GM18951 (cell line): ENCODE measurements around the gene STRA8.

Experiments used
- POLR2A ChIP-seq: IDR thresholded peaks from 4 replicates; pipeline ENCODE4 v1.6.1; 2011; ENCODE audit warnings: mild to moderate bottlenecking; ENCODE audit not compliant: insufficient read length, insufficient read depth; ENCODE audit errors: extremely low read depth
- in situ Hi-C: fragments of 300-500 bp; cut with MboI; formaldehyde crosslinking; loops from one replicate; pipeline ENCODE4 v1.12.0; 2022; ENCODE audit warnings: low sequenced_read_pairs, mixed read lengths, inconsistent platforms; ENCODE audit not compliant: unreplicated experiment

STRA8 gene

GRCh38 chr7:135253851-135254771 is 20.5 kb downstream of the STRA8 start:
- in situ Hi-C loops = no loop called here

DNA sequence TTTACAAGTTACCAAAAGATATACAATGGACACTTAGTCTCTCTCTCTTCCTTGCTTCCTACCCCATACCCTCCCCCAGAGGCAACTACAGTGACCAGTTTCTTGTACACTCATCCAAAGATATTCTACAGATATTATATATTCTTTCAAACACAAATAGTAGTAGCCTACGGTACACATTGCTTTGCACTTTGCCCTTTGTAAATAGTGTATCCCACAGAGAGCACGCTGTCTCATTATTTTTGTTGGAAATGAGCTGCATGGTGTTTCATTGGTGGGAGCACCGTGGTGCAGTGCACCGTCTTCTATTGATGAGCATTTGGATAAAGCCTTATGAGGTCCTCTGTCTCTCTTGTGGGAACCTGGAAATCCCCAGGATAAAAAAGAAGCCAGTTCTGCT is 24.2 kb downstream of the STRA8 start:
- no peak for TF ChIP-seq POLR2A
- in situ Hi-C loops = no loop called here

More at GRCh38 chr7:135253851-135254771, 20.5 kb downstream of the STRA8 start:
- no peak for TF ChIP-seq POLR2A

GRCh38 chr7:135258585-135258984 is 24.9 kb downstream of the STRA8 start:
- in situ Hi-C loops = no loop called here
- no peak for TF ChIP-seq POLR2A

DNA sequence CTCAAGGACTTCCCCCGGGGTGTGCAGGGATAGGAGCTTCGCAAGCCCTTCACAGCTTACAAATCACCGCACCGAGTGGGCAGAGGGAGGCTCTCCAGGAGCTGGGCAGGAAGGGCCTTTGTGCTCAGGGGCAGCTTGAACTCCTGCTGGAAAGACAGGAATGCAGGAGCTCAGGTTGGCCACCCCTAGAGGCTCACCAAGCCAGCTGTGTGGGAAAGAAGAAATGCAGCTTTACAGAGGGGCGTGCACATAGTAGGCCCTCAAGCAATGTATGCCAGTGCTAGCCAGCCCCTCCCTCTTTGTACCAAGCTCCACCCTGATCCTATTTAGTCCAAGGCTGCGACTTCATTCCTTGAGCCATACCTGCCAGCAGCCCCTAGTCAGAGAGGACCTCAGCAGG is 26.1 kb downstream of the STRA8 start:
- in situ Hi-C loops = no loop called here
- TF ChIP-seq POLR2A = no peak

DNA sequence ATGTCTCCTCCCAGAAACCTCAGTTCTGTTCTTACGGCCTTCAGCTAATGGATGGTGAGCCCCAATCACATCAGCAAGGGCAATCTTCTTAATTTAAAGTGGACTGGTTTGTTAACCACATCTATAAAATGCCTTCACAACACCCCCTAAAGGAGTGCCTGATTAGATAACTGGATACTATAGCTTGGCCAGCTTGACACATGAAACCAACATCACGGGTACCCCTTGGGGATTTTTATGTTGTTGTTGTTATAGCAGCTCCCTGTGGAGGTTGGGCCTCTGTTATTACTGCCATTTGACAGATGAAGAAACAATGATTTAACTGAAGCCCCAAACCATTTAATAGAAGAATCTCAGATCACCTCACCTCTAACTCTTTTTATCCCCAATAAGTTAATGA is 26.8 kb downstream of the STRA8 start:
- in situ Hi-C loops = no loop called here
- TF ChIP-seq POLR2A = no peak

DNA sequence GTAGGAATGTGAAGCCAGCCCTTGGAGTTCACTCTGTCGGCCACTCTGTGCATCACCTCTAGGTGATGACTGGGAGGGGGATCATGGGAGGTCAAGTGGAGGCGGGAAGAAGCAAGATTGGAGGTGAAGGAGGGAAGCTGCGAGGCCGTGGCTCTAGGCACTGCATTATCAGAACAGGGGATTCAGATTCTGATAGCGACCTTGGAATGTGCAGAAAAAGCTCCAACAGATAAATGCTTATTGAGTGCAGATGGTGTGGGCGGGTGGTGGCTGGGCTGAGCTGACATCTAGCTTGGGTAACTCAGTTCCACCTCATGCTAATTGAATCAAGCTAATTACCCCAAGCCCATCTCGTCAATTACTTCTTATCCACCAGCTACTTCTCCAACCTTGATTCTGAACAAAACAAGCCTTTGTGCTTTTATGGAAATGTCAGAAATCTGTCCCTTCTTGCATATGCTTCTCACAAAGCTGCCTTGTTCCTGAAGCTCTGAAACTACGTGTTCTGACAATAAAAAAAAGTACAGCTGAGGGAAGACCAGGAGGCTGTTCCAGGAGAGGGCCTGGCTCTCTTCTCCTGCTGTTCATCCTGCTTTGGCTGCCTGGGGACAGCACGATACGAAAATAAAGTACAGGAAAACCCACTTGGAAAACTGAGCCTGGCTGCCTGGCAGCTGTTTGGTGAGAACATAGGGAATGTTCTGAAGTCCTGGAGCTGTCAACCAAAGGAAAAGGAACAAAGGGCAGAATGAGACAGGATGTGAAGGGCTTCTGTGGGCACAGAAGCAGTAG is 27.5 kb downstream of the STRA8 start:
- TF ChIP-seq POLR2A = no peak
- in situ Hi-C loops = no loop called here

DNA sequence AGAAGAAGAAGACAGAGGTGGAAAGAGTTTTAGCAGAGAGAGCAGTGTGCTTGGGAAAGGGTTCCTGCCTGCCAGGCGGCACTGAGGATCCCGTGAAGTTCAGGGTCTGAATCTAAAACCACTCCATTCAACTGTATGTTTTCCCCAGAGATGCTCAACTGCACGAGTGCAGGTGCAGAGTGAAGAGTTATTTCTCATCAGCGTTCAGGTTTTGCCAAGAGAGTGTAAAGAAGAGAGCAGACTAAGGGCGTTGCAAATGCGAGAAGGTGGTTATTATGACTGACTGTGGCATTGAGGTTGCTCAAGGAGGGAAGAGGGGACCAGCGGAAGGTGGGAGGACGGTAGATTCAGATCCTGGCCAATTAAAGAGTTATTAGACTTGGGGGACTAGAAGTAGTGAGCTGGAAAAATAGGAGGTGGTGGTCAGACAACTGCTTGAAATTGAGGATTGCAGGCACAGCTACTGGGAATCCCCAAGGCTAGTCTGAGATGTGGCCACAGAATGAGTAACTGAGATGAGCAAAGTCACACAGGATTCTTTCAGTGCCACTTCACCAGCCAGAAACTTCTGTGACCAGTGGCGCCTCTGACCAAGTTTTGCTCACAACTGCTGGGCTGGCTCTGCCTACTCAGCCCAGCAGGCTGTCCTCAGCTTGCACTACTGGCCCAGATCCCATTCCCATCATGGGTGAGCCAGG is 29.1 kb downstream of the STRA8 start:
- in situ Hi-C loops = no loop called here
- no peak for TF ChIP-seq POLR2A

DNA sequence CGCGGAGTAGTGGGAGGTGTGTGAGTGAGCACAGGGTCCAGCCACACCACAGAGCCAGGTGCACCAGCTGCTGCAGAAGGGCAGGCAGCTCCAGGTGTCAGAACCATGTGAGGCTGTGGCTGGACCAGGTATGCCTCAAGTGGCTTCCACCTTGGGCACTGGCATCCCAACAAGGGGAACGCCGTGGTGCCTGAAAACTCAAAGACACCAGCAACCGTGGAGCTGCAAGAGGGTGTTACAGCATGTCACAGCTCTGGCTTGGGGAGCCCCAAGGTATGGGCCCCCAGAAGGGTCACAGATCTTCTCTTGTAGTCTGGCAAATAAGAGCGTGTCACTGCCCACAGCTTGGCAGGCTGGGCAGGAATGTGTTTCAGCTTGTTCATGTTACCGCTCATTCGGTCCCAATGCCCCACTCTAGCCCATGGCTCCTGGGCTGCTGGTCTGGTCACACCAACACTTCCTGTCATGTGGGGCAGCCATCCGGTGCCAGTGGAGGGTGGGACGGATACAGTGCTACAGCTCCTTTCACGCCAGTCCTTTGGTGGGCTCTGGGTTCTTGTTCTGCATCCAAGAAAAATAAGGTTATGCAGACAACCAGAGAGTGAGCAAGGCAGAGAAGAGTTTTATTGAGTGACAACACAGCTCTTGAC is 29.8 kb downstream of the STRA8 start:
- TF ChIP-seq POLR2A = no peak
- in situ Hi-C loops = no loop called here

DNA sequence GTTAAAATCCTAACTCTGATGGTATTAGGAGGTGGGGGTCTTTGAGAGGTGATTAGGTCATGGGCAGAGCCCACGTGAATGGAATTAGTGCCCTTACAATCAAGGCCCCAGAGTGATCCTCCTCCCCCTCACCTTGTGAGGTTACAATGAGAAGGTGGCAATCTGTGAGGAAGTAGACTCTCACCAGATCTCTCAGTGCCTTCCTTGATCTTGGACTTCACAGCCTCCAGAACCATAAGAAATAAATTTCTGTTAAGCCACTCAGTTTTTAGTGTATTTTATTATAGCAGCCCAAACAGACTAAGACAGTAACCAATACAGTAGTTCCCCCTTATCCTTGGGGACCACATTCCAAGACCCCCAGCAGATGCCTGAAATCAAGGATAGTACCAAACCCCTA is 32.0 kb downstream of the STRA8 start:
- no peak for TF ChIP-seq POLR2A
- in situ Hi-C loops = no loop called here

DNA sequence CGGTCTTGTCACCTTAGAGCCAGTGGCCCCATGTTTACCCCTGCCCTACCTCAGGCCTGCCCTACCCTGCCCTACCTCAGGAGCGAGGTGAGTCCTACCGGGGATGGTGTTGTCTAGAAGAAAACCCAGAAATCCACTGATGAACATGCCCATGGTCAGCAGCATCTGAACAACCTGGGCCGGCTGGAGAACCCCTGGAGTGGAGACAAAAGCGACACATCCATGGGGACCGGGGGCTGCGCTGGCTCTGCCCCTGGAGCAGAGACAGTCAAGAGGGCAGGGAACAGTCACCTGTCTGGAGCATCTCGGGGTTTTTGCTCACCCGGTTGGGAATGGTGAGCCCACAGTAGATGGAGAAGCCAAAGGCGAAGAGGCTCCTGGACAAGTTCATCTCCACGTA is 36.3 kb downstream of the STRA8 start:
- in situ Hi-C loops = no loop called here
- TF ChIP-seq POLR2A = no peak

GRCh38 chr7:135270577-135271254 is 37.1 kb downstream of the STRA8 start:
- no peak for TF ChIP-seq POLR2A
- in situ Hi-C loops = no loop called here

DNA sequence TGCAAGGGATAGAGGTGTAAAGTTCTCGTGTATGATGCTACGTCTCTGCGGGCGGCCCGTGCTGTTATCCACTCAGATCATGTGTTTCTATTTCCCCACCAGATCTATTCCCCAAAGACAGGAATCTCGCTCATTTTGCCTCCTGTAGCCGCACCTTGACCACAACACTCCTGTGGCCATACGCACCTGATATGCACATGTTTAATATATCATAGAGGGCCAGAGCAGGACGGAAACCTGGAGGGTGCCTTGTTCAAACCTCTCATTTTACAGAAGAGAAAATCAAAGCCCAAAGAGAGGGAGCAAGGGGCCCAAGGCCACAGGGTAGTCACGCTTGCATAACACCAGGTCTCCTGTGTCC is 37.6 kb downstream of the STRA8 start:
- no peak for TF ChIP-seq POLR2A
- in situ Hi-C loops = no loop called here
